PC-3 (cell line): Measurements from ENCODE around the gene GRIN2A.

Source experiments
- CTCF ChIP-seq: fragments of 300-600 bp; sonication (generic); conservative IDR thresholded peaks from 2 replicates; pipeline ENCODE4 v1.5.1; 2017; ENCODE audit warnings: antibody characterized with exemption, low read depth, mild to moderate bottlenecking, low read length
- EZH2 ChIP-seq: fragments of 300-600 bp; sonication (generic); IDR thresholded peaks from one replicate; pipeline ENCODE4 v1.6.1; 2017; ENCODE audit warnings: antibody characterized with exemption, mild to moderate bottlenecking, low read length; ENCODE audit not compliant: unreplicated experiment
- EZH2phosphoT487 ChIP-seq: fragments of 300-600 bp; sonication (generic); IDR thresholded peaks from 2 replicates; pipeline ENCODE4 v1.6.1; 2018; ENCODE audit warnings: mild to moderate bottlenecking, antibody characterized with exemption, low read length, borderline replicate concordance

GRCh38 chr16:9756434-9756833 is 425.8 kb downstream of the GRIN2A start:
- TF ChIP-seq CTCF (no peak), EZH2 (no peak), EZH2phosphoT487 (no peak)
